Stimulated activated memory B cell treated with anti-CD40 and anti-IgM and Interleukin-4, amounts not matched to agents 10 μg/mL and 1 μg/mL and 100 μg/mL, for 72 hours (primary cell): ENCODE measurements around the gene SCN10A.
A peak's percentile ranks its signal among the peaks of the same experiment; 100 is the strongest.

Experiments
- ATAC-seq: fragments of 150-1000 bp; cut with Tn5 transposase; 2 replicates; pipeline ENCODE4 v1.10.0; 2021
- H3K27ac Mint-ChIP-seq: one replicate; pipeline ENCODE4 v1.8.0; 2022; ENCODE audit warnings: mild to moderate bottlenecking, mixed read lengths
- H3K27me3 Mint-ChIP-seq: one replicate; pipeline ENCODE4 v1.8.0; 2022; ENCODE audit warnings: mixed read lengths
- H3K36me3 Mint-ChIP-seq: one replicate; pipeline ENCODE4 v1.8.0; 2022; ENCODE audit warnings: mixed read lengths
- H3K4me1 Mint-ChIP-seq: one replicate; pipeline ENCODE4 v1.8.0; 2022; ENCODE audit warnings: mixed read lengths
- H3K4me3 Mint-ChIP-seq: one replicate; pipeline ENCODE4 v1.8.0; 2022; ENCODE audit warnings: mild to moderate bottlenecking, moderate library complexity, mixed read lengths
- H3K9me3 Mint-ChIP-seq: one replicate; pipeline ENCODE4 v1.8.0; 2022; ENCODE audit warnings: mixed read lengths

Gene SCN10A

DNA sequence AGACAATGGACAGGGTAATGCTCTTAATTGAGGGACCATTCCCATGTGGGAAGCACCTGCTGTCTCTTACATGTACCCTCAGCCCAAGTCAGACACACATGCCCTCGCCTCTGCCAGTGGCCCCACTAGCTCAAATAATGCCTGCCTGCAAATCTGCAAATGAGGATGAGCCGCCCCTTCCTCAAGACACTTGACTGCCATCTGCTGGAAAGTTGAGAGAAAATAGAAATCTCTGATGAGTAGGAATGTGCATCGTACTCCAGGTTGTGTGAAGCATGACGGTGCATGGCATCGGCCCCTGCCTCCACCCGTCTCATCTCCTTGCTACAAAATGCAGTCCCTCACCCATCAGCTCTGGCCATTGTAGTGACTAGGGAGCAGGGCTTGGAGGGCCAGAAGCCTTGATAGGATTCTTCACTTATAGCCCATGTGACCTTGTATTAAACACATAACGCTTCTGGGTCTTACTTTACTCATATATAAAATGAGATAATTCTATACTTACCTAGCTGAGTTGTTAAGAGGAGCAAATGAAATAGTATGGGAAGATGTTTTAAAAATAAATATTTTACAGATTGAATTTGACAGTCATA lies 160.2 kb downstream of the SCN10A start:
- peaks cover 2% of the 10 kb centered on the region for H3K9me3 Mint-ChIP-seq
- H3K4me3 Mint-ChIP-seq: no peak overlapping the region
- no peaks in the 10 kb centered on the region for H3K36me3 Mint-ChIP-seq
- ATAC-seq: peak; percentile 28
- peaks cover 34% of the 10 kb centered on the region for H3K27me3 Mint-ChIP-seq
- no peak overlapping the region for H3K27ac Mint-ChIP-seq
- no peaks in the 10 kb centered on the region for H3K4me1 Mint-ChIP-seq

DNA sequence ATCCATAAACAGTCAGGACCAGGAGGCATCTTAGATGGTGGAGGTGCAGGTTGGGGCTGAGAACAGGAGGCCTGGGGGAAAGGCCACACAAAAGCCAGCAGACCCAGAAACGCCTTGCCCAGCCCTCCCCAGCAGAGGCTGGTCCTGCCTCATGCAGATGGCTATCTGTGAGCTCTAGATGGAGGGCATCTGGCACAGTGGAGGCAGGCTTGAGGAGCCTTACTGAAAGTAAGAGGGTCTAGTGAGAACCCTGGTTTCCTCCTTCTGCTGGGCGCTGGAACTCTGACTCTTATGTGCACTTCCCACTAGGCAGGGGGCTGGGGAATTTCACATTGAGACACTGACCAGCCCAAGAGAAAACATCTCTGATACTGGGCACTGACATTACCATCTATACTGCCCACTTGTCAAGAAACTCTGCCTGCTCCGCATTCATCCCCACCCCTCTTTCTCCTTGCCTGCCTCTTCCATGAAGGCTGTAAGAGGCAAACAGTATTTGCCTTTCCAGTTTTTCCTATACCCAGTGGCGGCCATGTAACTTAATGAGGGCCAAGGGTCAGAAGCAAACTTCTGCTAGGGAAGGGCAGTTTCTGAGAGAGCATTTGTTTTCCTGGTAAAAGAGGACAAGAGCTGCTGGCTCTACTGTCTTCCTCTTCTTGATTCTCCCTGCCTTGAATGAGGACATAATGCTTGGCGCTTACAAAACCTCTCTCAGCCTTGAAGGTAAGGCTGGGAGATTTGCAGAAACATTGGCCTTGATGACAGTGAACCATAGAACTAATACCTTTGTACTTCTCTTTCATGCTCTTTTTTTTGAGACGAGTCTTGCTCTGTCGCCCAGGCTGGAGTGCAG lies 162.1 kb downstream of the SCN10A start:
- Mint-ChIP-seq H3K27me3 (peaks cover 34% of the 10 kb centered on the region), H3K4me1 (peaks cover under 1% of the 10 kb centered on the region), H3K27ac (no peak overlapping the region), H3K36me3 (no peaks in the 10 kb centered on the region), H3K4me3 (no peak overlapping the region), H3K9me3 (no peaks in the 10 kb centered on the region)
- no peak for ATAC-seq

DNA sequence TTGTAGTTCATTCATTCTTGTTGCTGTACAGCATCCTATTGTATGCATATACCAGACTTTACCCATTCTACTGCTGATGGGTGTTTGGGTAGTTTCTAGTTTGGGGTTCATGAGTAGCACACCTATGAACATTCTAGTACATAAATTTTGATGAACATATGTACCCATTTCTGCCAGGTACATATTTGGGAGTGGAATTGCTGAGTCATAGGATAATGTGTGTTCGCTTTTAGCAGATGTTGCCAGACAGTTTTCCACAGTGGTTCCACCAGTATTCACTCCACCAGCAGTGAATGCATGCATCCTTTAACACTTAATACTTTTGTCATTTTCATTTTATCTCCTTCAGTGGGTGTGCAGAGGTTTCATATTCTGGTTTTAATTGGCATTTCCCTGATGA lies 163.1 kb downstream of the SCN10A start:
- H3K27ac Mint-ChIP-seq: no peak overlapping the region
- H3K4me3 Mint-ChIP-seq: no peak overlapping the region
- peaks cover 6% of the 10 kb centered on the region for H3K4me1 Mint-ChIP-seq
- H3K36me3 Mint-ChIP-seq: no peaks in the 10 kb centered on the region
- H3K9me3 Mint-ChIP-seq: no peaks in the 10 kb centered on the region
- H3K27me3 Mint-ChIP-seq: peaks cover 26% of the 10 kb centered on the region
- no peak for ATAC-seq

DNA sequence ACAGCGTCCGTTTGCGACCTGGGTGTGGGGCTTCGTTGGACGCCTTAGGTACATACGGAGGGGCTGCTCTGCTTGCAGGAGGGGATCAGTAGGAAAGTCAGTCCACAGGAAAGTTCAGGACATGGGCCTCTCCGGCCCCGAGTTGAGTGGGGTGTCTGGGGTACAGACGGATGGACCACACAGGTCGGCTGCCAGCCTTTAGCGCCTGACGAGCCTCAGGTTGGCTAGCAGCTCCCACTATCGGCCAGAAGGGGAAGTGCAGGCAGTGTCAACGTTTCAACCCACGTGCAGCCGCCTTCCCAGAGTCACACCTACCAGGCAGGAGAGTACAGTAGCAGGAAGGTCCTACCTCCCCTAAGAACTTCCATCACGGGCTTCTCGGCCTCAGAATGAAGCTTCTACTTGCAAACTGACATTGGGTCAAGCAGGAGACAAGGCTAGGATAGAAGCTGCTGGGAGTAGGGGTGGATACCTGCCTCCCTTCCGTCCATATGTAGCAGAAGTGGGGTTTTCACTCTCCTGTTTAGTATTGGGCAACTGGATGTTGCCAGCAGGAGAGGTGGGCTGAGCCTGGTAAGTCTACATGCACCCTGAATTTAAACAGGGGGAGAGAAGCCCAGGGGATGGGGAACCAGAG lies 164.7 kb downstream of the SCN10A start:
- no peak overlapping the region for H3K4me3 Mint-ChIP-seq
- no peak for ATAC-seq
- H3K27me3 Mint-ChIP-seq: peaks cover 18% of the 10 kb centered on the region
- no peak overlapping the region for H3K27ac Mint-ChIP-seq
- peaks cover 6% of the 10 kb centered on the region for H3K4me1 Mint-ChIP-seq
- no peaks in the 10 kb centered on the region for H3K9me3 Mint-ChIP-seq
- H3K36me3 Mint-ChIP-seq: no peaks in the 10 kb centered on the region

DNA sequence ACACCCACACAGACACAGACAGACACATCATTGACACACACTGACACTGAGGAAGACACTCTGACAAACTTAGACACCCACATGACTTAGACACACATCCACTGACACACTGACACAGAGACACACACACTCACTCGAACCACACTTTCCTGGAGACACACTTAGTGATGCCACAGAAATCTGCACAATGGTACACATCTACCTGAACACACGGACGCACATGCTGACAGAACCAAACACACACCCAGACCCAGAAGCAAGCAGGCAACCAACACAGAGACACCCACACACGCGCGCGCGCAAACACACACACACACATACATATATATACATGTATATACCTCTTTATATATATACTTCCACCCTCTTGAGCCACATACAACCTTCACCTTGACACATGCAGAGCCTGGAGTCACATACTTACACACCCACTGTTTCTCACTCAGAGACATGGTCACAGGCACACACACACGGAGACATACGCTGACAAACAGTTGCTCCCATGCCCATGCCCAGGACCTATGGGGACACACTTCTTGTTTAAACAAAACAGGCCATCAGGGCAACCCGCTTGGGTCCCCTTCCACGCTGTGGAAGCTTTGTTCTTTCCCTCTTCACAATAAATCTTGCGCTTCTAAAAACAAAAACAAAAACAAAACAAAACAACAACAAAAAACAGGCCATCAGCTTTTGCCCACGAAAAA lies 165.6 kb downstream of the SCN10A start:
- ATAC-seq: no peak
- Mint-ChIP-seq H3K4me1 (peaks cover 6% of the 10 kb centered on the region), H3K36me3 (no peaks in the 10 kb centered on the region), H3K27me3 (peaks cover 11% of the 10 kb centered on the region), H3K27ac (no peak overlapping the region), H3K9me3 (no peaks in the 10 kb centered on the region), H3K4me3 (no peak overlapping the region)

DNA sequence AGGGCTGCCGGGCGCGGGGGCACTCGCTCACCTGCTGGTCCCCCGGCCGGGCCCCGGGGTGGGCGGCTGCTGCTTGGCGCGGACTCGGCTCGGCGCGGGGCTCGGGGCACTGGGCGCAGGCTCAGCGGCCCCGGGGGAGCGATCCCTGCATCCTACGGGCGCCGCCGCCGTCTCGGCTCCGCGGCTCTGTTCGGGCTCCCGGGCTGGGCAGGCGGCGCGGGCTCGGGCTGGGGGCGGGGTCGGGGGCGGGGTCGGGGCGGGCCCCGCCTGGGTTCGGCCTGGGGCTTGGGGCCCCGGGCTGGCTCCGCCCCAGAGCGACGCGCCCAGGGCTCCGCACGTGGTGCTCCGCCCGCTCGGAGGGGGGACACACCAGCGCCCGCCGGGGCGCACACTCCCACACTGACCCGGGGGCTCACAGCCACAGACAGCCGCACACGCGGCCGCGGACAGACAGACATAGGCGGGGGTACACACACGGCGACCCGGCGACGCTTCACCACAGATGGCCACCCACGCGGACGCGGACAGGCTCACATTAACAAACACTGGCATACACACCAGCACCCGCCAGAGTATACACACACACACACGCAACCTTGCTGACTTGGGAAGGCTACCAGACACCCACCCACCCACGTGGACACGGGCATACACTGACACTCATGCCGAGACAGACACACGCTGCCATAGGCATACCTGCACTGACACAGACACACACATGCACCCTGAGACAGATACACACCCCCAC lies 166.3 kb downstream of the SCN10A start, which contains the start of gene SCN5A:
Gene SCN5A (minus strand): TSS at position 188 of the 748 bp plus-strand sequence. CDS start 16,380 bp downstream, outside the sequence.
- peak; percentile 73 for ATAC-seq
- H3K27ac Mint-ChIP-seq: no peak within 1 kb of the TSS
- no peaks in the 10 kb centered on the region for H3K9me3 Mint-ChIP-seq
- peaks cover 9% of the 10 kb centered on the region for H3K27me3 Mint-ChIP-seq
- H3K4me3 Mint-ChIP-seq: peak within 1 kb of the TSS; percentile 51
- peaks cover 6% of the 10 kb centered on the region for H3K4me1 Mint-ChIP-seq
- H3K36me3 Mint-ChIP-seq: no peaks in the 10 kb centered on the region

DNA sequence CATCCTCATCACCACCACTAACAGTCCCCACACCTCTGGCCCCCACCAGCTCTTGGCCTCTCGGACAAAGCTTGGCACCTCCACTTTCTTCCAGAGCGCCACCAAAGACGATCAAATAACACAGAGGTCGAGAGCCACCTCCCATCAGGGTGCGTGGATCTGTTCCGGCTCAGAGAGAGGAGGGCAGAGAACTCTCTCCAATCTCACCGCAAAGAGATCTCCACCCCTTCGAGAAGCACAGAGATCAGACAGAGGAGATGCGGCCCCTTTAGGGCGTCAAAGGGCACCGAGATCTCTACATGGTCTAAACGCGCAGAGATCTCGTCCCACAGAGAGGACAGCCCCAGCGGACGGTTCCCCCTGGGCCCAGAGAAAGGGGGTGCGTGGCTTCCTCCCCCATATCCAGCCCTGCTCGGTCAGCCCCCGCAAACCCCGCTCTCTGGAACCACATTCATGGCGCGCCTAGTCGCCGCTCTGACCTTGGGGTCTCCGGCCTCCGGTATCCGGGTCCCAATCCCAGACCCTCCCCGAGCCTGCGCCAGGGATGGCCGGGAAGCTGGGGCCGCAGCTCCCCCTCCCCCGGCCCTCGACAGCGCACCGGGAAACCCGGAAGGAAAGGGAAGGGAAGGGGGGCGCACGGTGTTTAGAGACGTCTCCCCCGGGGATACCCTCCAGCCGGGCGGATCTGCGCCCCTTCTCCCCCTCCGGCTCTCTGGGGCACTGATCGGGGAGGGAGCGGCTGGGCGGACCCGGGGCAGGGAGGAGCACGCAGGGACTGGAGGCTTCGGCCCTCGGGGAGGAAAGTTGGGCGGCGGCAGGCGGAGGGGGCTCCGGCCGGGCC lies 167.1 kb downstream of the SCN10A start:
- peaks cover 9% of the 10 kb centered on the region for H3K27me3 Mint-ChIP-seq
- H3K4me1 Mint-ChIP-seq: peaks cover 6% of the 10 kb centered on the region
- peak overlapping the region; percentile 51 for H3K4me3 Mint-ChIP-seq
- no peaks in the 10 kb centered on the region for H3K9me3 Mint-ChIP-seq
- ATAC-seq: no peak
- H3K27ac Mint-ChIP-seq: no peak overlapping the region
- H3K36me3 Mint-ChIP-seq: no peaks in the 10 kb centered on the region

DNA sequence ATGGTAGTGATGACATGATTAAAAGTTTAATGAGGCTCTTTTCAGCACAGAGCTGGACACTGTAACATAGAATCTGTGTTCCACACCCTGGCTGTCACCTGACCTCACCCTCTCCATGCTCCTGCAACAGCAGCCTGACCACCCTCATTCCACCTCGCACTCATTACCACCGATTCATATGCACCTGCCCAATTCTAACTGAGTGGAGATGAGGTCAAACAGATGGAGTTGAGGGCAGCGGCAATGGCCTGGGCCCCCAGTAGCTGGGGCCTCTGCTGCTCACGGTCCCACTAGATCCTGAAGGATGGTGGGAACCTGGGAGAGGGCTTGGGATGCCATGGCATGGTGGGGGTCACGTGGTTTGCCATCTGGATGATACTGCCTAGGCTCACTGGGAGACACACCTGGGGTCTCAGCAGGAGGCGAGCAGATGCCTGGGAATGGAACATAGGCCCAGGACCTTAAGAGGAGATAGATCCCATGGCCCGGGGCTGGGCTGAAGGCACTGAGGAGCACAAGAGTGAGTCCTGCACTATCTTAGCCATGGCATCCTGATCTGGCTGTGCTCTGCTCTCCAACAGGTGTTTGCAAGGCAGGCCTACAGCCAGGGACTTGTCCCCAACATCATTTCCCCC lies 167.9 kb downstream of the SCN10A start:
- H3K36me3 Mint-ChIP-seq: no peaks in the 10 kb centered on the region
- H3K9me3 Mint-ChIP-seq: no peaks in the 10 kb centered on the region
- peak overlapping the region; percentile 51 for H3K4me3 Mint-ChIP-seq
- peaks cover 6% of the 10 kb centered on the region for H3K4me1 Mint-ChIP-seq
- H3K27me3 Mint-ChIP-seq: peaks cover 9% of the 10 kb centered on the region
- no peak overlapping the region for H3K27ac Mint-ChIP-seq
- no peak for ATAC-seq

DNA sequence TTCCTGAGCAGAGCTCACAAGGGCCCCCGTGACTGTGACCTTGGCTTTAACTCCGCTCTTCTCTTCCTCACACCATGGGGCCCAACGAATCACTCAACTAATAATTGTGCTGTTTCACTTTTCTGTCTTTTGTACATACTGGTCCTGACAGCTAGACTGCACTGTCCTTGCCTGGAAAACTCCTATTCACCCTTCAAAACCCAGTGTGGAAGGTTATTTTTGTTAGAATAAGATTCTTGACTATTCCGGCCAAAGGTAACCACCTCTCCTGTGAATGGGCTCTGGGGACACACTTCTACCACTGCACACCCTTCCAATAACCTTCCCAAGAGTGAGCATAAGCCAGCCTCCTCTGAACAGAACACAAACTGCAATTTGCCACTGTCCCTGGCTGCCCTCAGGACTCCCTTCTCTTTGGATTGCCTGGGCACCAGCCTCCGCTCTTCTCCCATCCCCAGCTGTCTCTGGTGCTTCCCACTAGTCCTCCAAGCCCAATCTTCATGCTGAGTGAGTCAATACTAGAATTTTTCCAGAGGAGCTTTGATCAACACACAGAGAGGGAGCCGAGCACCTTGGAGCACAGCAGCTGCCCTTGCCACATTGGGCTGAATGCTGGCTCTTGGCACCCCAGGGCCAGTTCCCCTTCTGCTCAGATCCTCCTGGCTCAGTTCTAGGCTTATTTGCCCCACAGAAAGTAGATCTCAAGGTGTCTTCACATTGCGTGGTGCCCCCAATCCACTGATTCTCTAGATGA lies 168.6 kb downstream of the SCN10A start:
- Mint-ChIP-seq H3K36me3 (no peaks in the 10 kb centered on the region), H3K4me1 (peaks cover 6% of the 10 kb centered on the region), H3K9me3 (no peaks in the 10 kb centered on the region), H3K27me3 (peaks cover 5% of the 10 kb centered on the region), H3K4me3 (no peak overlapping the region), H3K27ac (no peak overlapping the region)
- ATAC-seq: no peak
